Activated gamma-delta T cell treated with Interleukin-2 at 50 U/mL for 16 hours (primary cell): ENCODE measurements around the gene SLC6A19.

Experiments used
- DNase-seq: peaks from one replicate; pipeline ENCODE4 v3.0.0-alpha.2; 2020

SLC6A19 gene

DNA sequence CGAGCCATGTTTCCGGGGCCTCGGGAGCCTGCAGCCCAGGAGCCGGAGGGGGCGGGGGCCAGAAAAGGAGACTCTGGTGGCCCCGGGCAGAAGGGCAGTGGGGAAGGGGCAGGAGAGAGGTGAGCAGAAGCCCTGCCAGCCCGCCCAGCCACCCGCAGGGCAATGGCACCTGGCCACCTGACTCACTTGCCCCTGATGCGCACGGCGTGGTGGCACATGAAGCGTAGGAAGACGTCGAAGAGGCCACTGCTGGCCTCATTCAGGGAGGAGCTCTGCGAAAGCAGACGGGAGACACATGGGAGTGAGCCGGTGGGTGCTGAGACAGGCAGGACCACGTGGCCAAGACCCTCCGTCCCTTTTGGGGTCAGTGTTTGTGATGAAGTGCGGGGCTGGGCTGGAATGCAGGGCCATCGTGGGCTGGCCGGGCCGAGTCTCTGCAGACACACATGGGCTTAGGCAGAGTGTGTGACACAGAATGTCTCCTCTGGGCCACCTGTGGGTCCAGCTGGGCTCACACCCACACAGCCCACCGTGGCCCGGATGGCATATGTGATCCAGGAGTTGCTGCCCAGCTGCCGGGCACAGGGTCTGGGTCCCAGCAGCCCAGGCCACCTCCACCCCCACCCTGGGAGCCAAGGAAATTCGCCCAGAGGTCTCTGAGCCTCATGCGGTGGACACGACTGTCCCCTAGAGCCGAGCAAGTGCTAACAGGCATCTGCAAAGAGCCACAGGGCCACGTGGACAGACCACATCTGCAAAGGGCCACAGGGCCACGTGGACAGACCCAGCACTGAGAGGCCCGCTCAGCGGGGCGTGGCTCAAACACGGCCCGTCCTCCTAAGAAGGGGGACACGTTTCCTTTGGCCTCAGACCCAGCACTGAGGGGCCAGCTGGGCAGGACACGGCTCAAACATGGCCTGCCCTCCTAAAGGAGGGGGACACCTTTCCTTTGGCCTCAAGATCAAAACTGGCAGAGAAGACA, 69.8 kb downstream of the SLC6A19 start:
- DNase-seq, result no peak

DNA sequence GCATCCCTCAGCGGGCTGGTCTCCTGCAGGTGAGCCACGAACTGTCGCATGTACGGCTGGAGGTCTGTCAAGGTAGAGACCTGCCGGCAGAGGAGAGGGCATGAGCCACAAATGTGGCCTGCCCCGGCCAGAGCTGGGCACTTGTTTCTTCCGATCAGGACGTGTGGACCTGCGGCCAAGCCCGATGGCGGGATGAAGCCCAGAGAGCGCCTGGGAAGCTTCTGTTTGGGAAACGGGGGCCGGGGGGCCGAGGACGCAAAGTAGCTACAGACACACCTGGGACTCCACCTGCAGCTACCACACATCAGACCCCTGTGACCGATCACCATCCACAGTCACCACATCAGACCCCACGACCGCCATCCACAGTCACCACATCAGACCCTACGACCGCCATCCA, 70.8 kb downstream of the SLC6A19 start:
- no peak for DNase-seq

DNA sequence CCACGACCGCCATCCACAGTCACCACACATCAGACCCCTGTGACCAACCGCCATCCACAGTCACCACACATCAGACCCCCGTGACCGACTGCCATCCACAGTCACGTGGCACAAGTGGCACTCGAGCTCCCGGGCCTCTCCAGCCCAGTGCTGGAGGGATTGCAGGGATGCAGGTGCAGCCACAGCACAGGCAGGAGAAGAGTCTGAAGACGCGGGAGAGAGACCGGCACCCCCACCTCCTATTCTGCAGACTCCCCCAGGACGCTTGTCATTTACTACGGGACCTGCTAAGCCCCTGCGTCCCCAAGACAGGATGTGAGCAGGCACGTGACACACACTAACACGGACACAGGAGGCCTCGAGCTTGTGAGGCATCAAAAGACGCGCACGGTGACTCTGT, 72.3 kb downstream of the SLC6A19 start:
- no peak for DNase-seq

DNA sequence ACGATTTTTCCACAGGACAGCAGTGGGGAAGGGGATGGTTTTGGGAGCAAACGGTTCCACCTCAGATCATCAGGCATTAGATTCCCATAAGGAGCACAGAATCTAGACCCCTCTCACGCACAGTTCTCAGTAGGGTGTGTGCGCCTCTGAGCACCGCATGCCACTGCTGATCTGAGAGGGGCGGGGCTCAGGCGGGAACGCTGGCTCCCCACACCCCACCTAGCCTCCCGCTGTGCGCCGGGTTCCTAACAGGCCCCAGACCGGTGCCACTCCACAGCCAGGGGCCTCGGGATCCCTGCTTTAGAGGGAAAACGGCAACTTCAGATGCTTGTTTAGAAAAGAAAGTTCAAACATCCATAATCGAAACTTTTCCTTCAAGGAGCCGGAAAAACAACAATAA, 73.1 kb downstream of the SLC6A19 start:
- DNase-seq, result no peak
